Measurements from ENCODE around the gene STXBP4. TPM values are rescaled to one million over a fixed set of nuclear protein-coding genes. Genes with fewer than 3 reads are reported as not detected.

The STXBP4 gene
- polyA plus RNA-seq, 1 of the 3 experiments (the other 2 are of a cell fraction): 2.8 TPM

DNA sequence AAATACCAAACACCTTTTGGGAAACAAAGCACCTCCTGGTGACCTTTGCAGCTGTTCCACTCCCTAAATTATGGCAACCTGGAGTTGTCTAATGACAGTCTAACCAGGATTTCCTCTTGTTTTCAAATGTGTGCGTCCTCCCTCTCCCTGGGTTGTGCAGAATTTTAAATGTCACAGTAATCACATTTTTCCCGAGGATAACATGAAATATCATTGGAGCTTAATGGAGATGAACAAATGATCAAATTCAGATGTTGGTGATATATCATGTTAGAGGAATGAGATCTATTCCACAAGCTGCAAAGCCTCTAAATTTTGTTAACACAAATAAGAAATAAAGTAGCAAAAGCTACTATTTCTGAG, 209.3 kb downstream of the STXBP4 start:
- no peaks in the 10 kb centered on the region for H3K79me2 ChIP-seq (ENCODE audit: insufficient read depth)
- no peaks in the 10 kb centered on the region for H3K9me2 ChIP-seq
- H3F3A ChIP-seq (replicated peaks; ENCODE audit: insufficient read depth): no peaks in the 10 kb centered on the region
- TF ChIP-seq EP300 (IDR thresholded peaks at IDR 0.05; ENCODE audit: borderline replicate concordance in 1 of 2, low read depth in 1 of 2, low read length in 1 of 2) (peak in 1 of 2 experiments; percentile 62; a peak in 2 of 4 replicates), TCF12 (IDR thresholded peaks at IDR 0.05) (no peak; the same call in 1 of the 2 replicates)
- no peak overlapping the region for H3K4me2 ChIP-seq
- H3K36me3 ChIP-seq (replicated peaks in 1 of 2; ENCODE audit: control insufficient read depth in 1 of 2, insufficient read depth in 2 of 2, low read length in 1 of 2): no peaks in the 10 kb centered on the region
- no peaks in the 10 kb centered on the region for H4K20me1 ChIP-seq (ENCODE audit: insufficient read depth)
- 37% methylated on average over 2 of the region's 2 CpGs for WGBS (ENCODE audit: low lambda C conversion rate)
- H3K4me1 ChIP-seq (ENCODE audit: control insufficient read depth in 1 of 2, insufficient read depth in 2 of 2, low read depth in 1 of 2, low read length in 1 of 2): peaks cover 0 to 17% of the 10 kb centered on the region in 2 experiments; a peak in 3 of 4 replicates
- no peak overlapping the region for H3K4me3 ChIP-seq (ENCODE audit: low read depth in 2 of 2, low read length in 1 of 2)
- POLR2A ChIA-PET: no interaction called here
- DNase-seq: no peak
- H2AFZ ChIP-seq (ENCODE audit: low read depth): no peak overlapping the region
- no peak overlapping the region for H3K9ac ChIP-seq
- no peaks in the 10 kb centered on the region for H3K27me3 ChIP-seq (ENCODE audit: insufficient read depth)
- CTCF ChIA-PET: interaction anchor here (1.2 to 1.9 kb wide), 5 partner anchors 10 to 125 kb away, joined by 3 to 6 read pairs (median 4); no protein-coding TSS in a partner anchor
- H3K9me3 ChIP-seq: no peaks in the 10 kb centered on the region
- H3K27ac ChIP-seq (ENCODE audit: low read depth in 2 of 2, low read length in 1 of 2): peak overlapping the region in 1 of 2 experiments; percentile 36; a peak in 1 of 4 replicates

DNA sequence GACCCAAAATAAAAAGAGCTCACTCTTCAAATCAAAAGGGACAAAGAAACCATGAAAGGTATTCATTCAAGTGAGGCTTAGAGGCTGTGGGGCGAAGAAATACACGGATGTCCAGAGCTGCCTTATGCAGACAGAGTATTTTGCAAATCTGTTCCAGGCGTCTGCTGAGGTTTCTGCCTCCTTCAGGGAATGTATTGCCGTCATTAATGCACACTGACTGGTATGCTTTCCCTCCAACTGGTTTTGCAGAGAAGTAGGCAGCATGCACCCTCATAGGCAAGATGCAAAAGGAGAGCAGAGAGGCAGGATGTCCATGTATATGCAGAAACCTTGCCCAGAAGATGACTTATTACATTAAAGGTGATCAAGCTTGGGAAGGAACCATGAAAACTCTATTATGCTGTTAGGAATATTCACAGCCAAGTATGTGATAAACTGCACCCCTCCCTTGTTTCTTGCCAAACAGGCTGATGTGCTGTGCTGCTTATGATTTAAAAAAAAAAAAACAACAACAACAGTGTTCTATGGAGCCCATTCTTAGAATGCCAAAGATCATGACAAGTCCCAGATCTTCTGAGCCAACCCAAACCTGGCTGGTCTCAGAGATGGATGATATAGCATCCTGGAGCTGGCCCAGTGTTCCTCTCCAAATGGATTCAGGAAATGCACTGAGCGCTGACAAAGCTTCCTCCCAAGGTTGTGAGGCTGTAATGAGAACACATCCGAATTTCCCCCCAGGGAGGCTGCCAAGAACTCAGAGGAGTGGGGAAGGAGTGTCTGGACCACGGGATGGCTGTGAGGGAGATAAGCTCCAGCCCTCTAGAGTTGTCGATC, 218.6 kb downstream of the STXBP4 start:
- no peaks in the 10 kb centered on the region for H4K20me1 ChIP-seq (ENCODE audit: insufficient read depth)
- H3K36me3 ChIP-seq (replicated peaks in 1 of 2; ENCODE audit: control insufficient read depth in 1 of 2, insufficient read depth in 2 of 2, low read length in 1 of 2): no peaks in the 10 kb centered on the region
- no peak overlapping the region for H2AFZ ChIP-seq (ENCODE audit: low read depth)
- H3K9me2 ChIP-seq: no peaks in the 10 kb centered on the region
- no peaks in the 10 kb centered on the region; a peak in 1 of 4 replicates for H3K4me1 ChIP-seq (ENCODE audit: control insufficient read depth in 1 of 2, insufficient read depth in 2 of 2, low read depth in 1 of 2, low read length in 1 of 2)
- no peak overlapping the region for H3K4me3 ChIP-seq (ENCODE audit: low read depth in 2 of 2, low read length in 1 of 2)
- ChIA-PET POLR2A (no interaction called here), CTCF (interaction anchor here (1.0 to 1.3 kb wide), 3 partner anchors 8 to 161 kb away, joined by 3 to 6 read pairs (median 3); no protein-coding TSS in a partner anchor)
- TF ChIP-seq CHD2 (IDR thresholded peaks at IDR 0.05; ENCODE audit: low read length, partially characterized antibody) (no peak), MXI1 (IDR thresholded peaks at IDR 0.05; ENCODE audit: low read depth, low read length) (no peak), TAF1 (IDR thresholded peaks at IDR 0.05; ENCODE audit: borderline replicate concordance, low read depth, low read length) (no peak)
- TF ChIP-seq, protein P1, sequence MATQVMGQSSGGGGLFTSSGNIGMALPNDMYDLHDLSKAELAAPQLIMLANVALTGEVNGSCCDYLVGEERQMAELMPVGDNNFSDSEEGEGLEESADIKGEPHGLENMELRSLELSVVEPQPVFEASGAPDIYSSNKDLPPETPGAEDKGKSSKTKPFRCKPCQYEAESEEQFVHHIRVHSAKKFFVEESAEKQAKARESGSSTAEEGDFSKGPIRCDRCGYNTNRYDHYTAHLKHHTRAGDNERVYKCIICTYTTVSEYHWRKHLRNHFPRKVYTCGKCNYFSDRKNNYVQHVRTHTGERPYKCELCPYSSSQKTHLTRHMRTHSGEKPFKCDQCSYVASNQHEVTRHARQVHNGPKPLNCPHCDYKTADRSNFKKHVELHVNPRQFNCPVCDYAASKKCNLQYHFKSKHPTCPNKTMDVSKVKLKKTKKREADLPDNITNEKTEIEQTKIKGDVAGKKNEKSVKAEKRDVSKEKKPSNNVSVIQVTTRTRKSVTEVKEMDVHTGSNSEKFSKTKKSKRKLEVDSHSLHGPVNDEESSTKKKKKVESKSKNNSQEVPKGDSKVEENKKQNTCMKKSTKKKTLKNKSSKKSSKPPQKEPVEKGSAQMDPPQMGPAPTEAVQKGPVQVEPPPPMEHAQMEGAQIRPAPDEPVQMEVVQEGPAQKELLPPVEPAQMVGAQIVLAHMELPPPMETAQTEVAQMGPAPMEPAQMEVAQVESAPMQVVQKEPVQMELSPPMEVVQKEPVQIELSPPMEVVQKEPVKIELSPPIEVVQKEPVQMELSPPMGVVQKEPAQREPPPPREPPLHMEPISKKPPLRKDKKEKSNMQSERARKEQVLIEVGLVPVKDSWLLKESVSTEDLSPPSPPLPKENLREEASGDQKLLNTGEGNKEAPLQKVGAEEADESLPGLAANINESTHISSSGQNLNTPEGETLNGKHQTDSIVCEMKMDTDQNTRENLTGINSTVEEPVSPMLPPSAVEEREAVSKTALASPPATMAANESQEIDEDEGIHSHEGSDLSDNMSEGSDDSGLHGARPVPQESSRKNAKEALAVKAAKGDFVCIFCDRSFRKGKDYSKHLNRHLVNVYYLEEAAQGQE (IDR thresholded peaks at IDR 0.05; ENCODE audit: low read depth, low read length): no peak
- TF ChIP-seq, protein P2, sequence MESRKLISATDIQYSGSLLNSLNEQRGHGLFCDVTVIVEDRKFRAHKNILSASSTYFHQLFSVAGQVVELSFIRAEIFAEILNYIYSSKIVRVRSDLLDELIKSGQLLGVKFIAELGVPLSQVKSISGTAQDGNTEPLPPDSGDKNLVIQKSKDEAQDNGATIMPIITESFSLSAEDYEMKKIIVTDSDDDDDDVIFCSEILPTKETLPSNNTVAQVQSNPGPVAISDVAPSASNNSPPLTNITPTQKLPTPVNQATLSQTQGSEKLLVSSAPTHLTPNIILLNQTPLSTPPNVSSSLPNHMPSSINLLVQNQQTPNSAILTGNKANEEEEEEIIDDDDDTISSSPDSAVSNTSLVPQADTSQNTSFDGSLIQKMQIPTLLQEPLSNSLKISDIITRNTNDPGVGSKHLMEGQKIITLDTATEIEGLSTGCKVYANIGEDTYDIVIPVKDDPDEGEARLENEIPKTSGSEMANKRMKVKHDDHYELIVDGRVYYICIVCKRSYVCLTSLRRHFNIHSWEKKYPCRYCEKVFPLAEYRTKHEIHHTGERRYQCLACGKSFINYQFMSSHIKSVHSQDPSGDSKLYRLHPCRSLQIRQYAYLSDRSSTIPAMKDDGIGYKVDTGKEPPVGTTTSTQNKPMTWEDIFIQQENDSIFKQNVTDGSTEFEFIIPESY (IDR thresholded peaks at IDR 0.05; ENCODE audit: borderline replicate concordance, low read depth): no peak
- H3K27me3 ChIP-seq (ENCODE audit: insufficient read depth): no peaks in the 10 kb centered on the region
- 62% methylated on average over 8 of the region's 8 CpGs for WGBS (ENCODE audit: low lambda C conversion rate)
- no peaks in the 10 kb centered on the region for H3K9me3 ChIP-seq
- no peak overlapping the region for H3K9ac ChIP-seq
- DNase-seq: no peak
- H3K4me2 ChIP-seq: no peak overlapping the region
- H3F3A ChIP-seq (replicated peaks; ENCODE audit: insufficient read depth): no peaks in the 10 kb centered on the region
- H3K27ac ChIP-seq (ENCODE audit: low read depth in 2 of 2, low read length in 1 of 2): no peak overlapping the region
- no peaks in the 10 kb centered on the region for H3K79me2 ChIP-seq (ENCODE audit: insufficient read depth)
